GM12878 (cell line): ENCODE measurements around the gene CADPS.

Experiments used
- CEBPB ChIP-seq, 2 experiments: fragments of 150-350 bp in 1 of 2; IDR thresholded peaks; 2 replicates each; pipeline ENCODE4 v1.6.1; 2012 to 2014; ENCODE audit warnings: low read depth in 2 of 2, low read length in 2 of 2, borderline replicate concordance in 1 of 2, inconsistent platforms in 1 of 2
- CTCF ChIP-seq, 3 experiments: IDR thresholded peaks in 2 of 3; conservative IDR thresholded peaks in 1 of 3; 2 replicates each; pipeline ENCODE4 v1.5.1; 2011; ENCODE audit warnings: low read depth in 3 of 3, low read length in 3 of 3, mild to moderate bottlenecking in 3 of 3, control low read depth in 2 of 3, moderate library complexity in 2 of 3, inconsistent platforms in 1 of 3, mixed read lengths in 1 of 3; ENCODE audit not compliant: control insufficient read depth in 2 of 3, insufficient read depth in 1 of 3; ENCODE audit errors: extremely low read depth in 1 of 3
- EGR1 ChIP-seq, 2 experiments: IDR thresholded peaks; 1 replicate in 1 of 2; 2 replicates in 1 of 2; pipeline ENCODE4 v1.6.1; 2011 to 2012; ENCODE audit warnings: low read depth in 2 of 2, low read length in 2 of 2, borderline replicate concordance in 1 of 2, mild to moderate bottlenecking in 1 of 2, moderate library complexity in 1 of 2
- MXI1 ChIP-seq: fragments of 150-350 bp; IDR thresholded peaks from 2 replicates; pipeline ENCODE4 v1.6.1; 2011; ENCODE audit warnings: low read depth, mild to moderate bottlenecking, inconsistent platforms, low read length, improper control_type of control experiment
- PML ChIP-seq: IDR thresholded peaks from 2 replicates; pipeline ENCODE4 v1.6.1; 2012; ENCODE audit warnings: low read length, inconsistent platforms
- POLR2A ChIP-seq: IDR thresholded peaks from 2 replicates; pipeline ENCODE4 v1.6.1; 2011; ENCODE audit warnings: low read depth, mild to moderate bottlenecking, low read length
- RAD51 ChIP-seq: fragments of 450-650 bp; IDR thresholded peaks from 2 replicates; pipeline ENCODE4 v1.6.1; 2016; ENCODE audit warnings: moderate library complexity, mild to moderate bottlenecking, inconsistent platforms
- SP1 ChIP-seq: IDR thresholded peaks from one replicate; pipeline ENCODE4 v1.6.1; 2011; ENCODE audit warnings: low read depth, low read length

- TF ChIP-seq CTCF (IDR thresholded peaks at IDR 0.05 in 2 of 3, conservative IDR thresholded peaks at IDR 0.05 in 1 of 3; ENCODE audit: control insufficient read depth in 2 of 3, extremely low read depth in 1 of 3, insufficient read depth in 1 of 3, low read depth in 3 of 3, low read length in 3 of 3) (no peak), POLR2A (no peak), SP1 (no peak), EGR1 (IDR thresholded peaks at IDR 0.05; ENCODE audit: borderline replicate concordance in 1 of 2, low read depth in 2 of 2, low read length in 2 of 2) (no peak), CEBPB (IDR thresholded peaks at IDR 0.05; ENCODE audit: borderline replicate concordance in 1 of 2, low read depth in 2 of 2, low read length in 2 of 2) (no peak), MXI1 (no peak), PML (no peak), RAD51 (no peak)
Observed at GRCh38 chr3:62570888-62571287, 304.3 kb downstream of the CADPS start.
